ENCODE measurements around the gene ABCD1. TPM values are rescaled to one million over a fixed set of nuclear protein-coding genes. Genes with fewer than 3 reads are reported as not detected.

ABCD1 gene
- total and polyA plus RNA-seq, 8 donors = 2.4 to 22.3 (median 5.0) TPM

DNA sequence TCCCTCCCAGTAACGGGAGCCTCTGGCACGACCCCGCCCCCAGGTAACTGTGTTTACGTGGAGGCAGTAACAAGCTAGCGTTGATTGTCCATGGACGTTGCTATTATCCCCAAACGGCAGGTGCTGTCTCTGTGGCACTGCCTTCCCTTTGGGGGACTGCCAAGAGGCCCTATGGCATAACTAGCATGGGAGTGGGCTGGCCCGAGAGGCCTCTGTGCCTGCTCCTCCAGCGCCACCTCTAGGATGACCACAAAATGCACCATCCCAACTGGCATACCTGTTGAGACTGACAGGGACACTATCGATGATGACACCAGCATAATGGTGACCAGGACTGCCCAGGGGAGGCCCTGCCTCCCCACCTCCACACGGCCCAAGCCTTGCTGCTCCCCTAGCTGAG lies 57.7 kb downstream of the ABCD1 start:
- 48 to 60% (median 53%) methylated on average over 7 to 11 of the region's 11 CpGs; no CpG with 5 or more reads in 1 of the 5 donors for WGBS, 5 donors
- Histone ChIP-seq H3K36me3 (peaks cover 0 to 46% (median 33%) of the 10 kb centered on the region in 4 donors), H3K4me3 (no peak overlapping the region), H3K9me3 (no peaks in the 10 kb centered on the region), H3K27ac (no peak overlapping the region), H3K27me3 (peaks cover 0 to 17% (median 3%) of the 10 kb centered on the region in 3 donors), H3K4me1 (peaks cover 0 to 26% (median 15%) of the 10 kb centered on the region in 4 donors)
- DNase-seq = no peak
- TF ChIP-seq POLR2AphosphoS5 (IDR thresholded peaks at IDR 0.05) (no peak), POLR2A (IDR thresholded peaks at IDR 0.05) (no peak), EP300 (IDR thresholded peaks at IDR 0.05) (no peak), CTCF (IDR thresholded peaks at IDR 0.05) (no peak)
- intact Hi-C loops (cut with DNase I; ENCODE audit: low total_unique reads) = no loop called here

DNA sequence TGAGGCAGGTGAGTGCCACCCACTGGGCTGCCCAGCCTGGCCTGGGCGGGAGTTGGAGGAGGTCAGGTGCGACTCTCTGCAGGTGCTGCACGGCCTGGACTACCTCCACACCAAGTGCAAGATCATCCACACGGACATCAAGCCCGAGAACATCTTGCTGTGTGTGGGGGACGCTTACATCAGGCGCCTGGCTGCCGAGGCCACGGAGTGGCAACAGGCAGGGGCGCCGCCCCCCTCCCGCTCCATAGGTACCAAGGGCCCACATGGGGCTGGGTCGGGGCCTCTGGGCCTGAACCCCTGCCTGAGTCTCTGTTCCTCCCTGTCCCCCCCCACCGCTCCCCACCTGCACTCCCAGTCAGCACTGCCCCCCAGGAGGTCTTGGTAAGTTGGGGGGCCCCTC lies 58.2 kb downstream of the ABCD1 start:
- peaks cover 0 to 16% (median 3%) of the 10 kb centered on the region in 3 donors for H3K27me3 ChIP-seq
- TF ChIP-seq CTCF (IDR thresholded peaks at IDR 0.05) (no peak), POLR2A (IDR thresholded peaks at IDR 0.05) (no peak), POLR2AphosphoS5 (IDR thresholded peaks at IDR 0.05) (no peak), EP300 (IDR thresholded peaks at IDR 0.05) (no peak)
- H3K4me1 ChIP-seq = peaks cover 0 to 26% (median 15%) of the 10 kb centered on the region in 4 donors
- intact Hi-C loops (cut with DNase I; ENCODE audit: low total_unique reads) = no loop called here
- no peaks in the 10 kb centered on the region for H3K9me3 ChIP-seq
- DNase-seq = no peak
- H3K36me3 ChIP-seq = peaks cover 0 to 47% (median 37%) of the 10 kb centered on the region in 4 donors
- H3K4me3 ChIP-seq = no peak overlapping the region
- 40 to 91% (median 86%) methylated on average over 1 to 14 of the region's 14 CpGs for WGBS, 5 donors
- H3K27ac ChIP-seq = no peak overlapping the region

DNA sequence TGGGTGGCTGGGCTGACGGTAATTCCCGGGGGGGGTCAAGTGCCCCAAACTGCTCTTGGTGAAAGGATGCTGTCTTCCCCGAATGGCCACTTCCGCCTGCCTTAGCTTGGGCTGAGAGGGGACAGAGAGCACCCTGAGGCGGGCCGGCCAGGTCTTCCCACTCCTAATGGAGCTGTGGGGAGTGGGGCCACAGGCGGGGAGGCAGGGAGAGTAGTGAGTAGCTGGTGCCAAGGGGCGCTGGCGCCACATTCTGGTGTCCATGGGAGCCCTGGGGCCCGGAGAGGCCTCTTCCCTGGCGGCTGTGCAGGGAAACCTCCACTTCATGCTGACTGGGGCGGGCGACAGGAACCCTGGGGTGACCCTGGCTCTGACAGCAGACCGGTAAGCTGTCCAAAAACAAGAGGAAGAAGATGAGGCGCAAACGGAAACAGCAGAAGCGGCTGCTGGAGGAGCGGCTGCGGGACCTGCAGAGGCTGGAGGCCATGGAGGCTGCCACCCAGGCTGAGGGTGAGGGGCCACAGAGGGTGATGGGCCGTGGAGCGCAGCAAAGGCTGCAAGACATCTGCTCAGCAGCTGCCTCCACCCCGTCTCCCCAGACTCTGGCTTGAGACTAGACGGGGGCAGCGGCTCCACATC lies 58.8 kb downstream of the ABCD1 start:
- no peak for TF ChIP-seq CTCF (IDR thresholded peaks at IDR 0.05)
- TF ChIP-seq POLR2AphosphoS5 (IDR thresholded peaks at IDR 0.05) = no peak
- no peak for TF ChIP-seq EP300 (IDR thresholded peaks at IDR 0.05)
- no peak for TF ChIP-seq POLR2A (IDR thresholded peaks at IDR 0.05)
- peaks cover 0 to 26% (median 15%) of the 10 kb centered on the region in 4 donors for H3K4me1 ChIP-seq
- 66 to 86% (median 79%) methylated on average over 13 to 24 of the region's 24 CpGs for WGBS, 5 donors
- H3K9me3 ChIP-seq = no peaks in the 10 kb centered on the region
- no peak overlapping the region for H3K4me3 ChIP-seq
- H3K27ac ChIP-seq = no peak overlapping the region
- intact Hi-C loops (cut with DNase I; ENCODE audit: low total_unique reads) = no loop called here
- peaks cover 0 to 52% (median 43%) of the 10 kb centered on the region in 4 donors for H3K36me3 ChIP-seq
- peaks cover 0 to 16% (median 3%) of the 10 kb centered on the region in 3 donors for H3K27me3 ChIP-seq
- DNase-seq = no peak

- Histone ChIP-seq H3K27me3 (peaks cover 0 to 16% (median 3%) of the 10 kb centered on the region in 3 donors), H3K4me1 (peaks cover 0 to 26% (median 15%) of the 10 kb centered on the region in 4 donors), H3K4me3 (no peak overlapping the region), H3K36me3 (peaks cover 3 to 61% (median 52%) of the 10 kb centered on the region in 4 donors), H3K27ac (no peak overlapping the region), H3K9me3 (no peaks in the 10 kb centered on the region)
- DNase-seq = no peak
- 90 to 93% (median 92%) methylated on average over 7 to 27 of the region's 27 CpGs for WGBS, 5 donors
- TF ChIP-seq POLR2AphosphoS5 (IDR thresholded peaks at IDR 0.05) = no peak
- TF ChIP-seq CTCF (IDR thresholded peaks at IDR 0.05) = no peak
- TF ChIP-seq EP300 (IDR thresholded peaks at IDR 0.05) = no peak
- no peak for TF ChIP-seq POLR2A (IDR thresholded peaks at IDR 0.05)
- intact Hi-C loops (cut with DNase I; ENCODE audit: low total_unique reads) = no loop called here
Measured at GRCh38 chrX:153784325-153784967, 59.8 kb downstream of the ABCD1 start.
